Mesenteric fat pad (tissue), 1 donor: ENCODE results near the gene HS6ST1. TPM values are rescaled to one million over a fixed set of nuclear protein-coding genes. Genes with fewer than 3 reads are reported as not detected.

Experiments used
- DNase-seq: peaks from one replicate; pipeline ENCODE4 v3.0.0-alpha.2; 2020; ENCODE audit warnings: low spot score
- long read RNA-seq: library from polyadenylated mRNA; unstranded; transcript quantifications from one replicate; pipeline ENCODE4 v2.0.0, GENCODE V29; 2020
- total RNA-seq: library from RNA; stranded (reverse); fragmentation: NEBNext Ultra II Directional; extraction: Animal tissue kit (Norgen Biotek cat#: 25700); gene quantifications from one replicate; pipeline ENCODE4 v1.2.1, GENCODE V29; 2021
- donor health status: DM: yes; HTN: yes; CAD: no.

HS6ST1 gene
- 38.4 TPM for total RNA-seq
- long read RNA-seq, transcript HS6ST1-201 (2 exons, 3,932 nt): major isoform, 11 of 130 reads
- long read RNA-seq, partial matches to known transcripts: 0 of 130 reads
- long read RNA-seq, other reads (novel, unspliced or antisense): 119 of 130 reads

DNA sequence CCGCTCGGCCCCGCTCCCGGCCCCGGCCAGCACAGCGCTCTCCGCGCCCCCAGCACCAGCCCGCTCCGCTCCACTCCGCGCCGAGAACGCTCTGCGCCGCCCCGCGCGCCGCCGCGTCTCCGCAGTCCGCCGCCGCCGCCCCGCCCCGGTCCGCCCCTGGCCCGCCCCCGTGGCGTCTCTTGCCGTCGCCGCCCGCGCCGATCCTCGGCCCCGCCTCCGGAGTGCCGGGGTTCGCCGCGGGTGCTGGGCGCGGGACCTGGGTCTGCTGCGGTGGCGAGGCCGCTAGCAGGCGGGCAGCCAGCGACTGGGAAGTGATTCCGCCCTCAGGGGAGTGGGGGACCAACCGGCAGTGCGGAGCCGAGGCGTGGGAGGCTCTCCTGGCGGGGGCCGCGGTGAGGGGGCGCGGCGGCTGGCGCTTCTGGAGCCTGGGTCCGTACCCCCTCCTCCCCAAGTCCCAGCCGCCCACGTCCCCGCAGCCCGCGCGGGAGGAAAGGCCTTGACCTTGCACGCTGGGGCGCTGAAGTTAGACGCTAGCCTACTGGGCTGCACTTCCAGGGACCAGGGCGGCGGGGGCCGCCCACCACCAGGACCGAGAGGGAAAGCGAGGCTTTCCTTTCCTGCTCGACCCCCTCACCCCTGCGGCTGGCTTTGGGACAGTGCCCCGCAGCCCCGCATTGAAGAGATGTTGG, at the start of gene HS6ST1:
Gene HS6ST1, minus strand, starts transcription at position 93 of the 689 bp plus-strand sequence. CDS start 305 bp downstream, outside the sequence.
- peak; percentile 96 for DNase-seq

DNA sequence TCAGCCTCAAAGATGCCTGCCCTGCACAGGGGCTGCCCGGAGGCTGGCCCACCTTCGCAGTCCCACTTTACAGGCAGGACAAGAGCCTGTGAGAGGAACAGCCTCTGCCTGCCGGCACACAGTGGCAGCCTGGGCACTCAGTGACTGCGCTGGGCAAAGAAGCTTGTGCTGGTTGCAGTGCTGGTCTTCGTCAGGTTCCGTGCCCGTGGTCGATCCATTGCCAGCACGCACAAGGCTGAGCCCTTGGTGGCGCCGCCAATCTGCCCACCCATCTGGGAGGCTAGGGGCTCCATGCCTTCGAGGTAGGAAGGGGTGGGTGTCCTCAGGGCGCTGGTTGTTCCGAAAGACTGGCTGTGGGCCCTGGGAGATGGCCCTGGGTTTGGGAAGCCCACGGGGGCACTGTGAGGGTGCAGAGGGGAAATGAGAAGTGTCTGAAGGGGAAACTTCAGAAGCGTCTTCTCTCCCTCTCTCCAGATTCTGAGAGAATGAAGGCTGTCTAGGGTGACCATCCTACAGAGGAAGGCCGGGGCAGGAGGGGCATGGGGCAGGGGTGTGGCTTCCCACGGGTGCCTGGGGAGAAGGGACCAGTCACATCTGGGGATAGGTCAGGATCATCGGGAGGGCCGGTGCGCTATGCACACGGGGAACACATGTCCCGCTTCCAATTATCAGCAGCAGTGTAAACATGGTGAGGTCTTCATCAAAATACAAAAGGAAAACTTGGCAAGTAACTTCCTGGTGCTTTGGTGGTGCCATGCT, 49.1 kb upstream of the HS6ST1 start:
- DNase-seq: peak; percentile 88

GRCh38 chr2:128366713-128367511, 48.2 kb upstream of the HS6ST1 start:
- DNase-seq: peak; percentile 81

DNA sequence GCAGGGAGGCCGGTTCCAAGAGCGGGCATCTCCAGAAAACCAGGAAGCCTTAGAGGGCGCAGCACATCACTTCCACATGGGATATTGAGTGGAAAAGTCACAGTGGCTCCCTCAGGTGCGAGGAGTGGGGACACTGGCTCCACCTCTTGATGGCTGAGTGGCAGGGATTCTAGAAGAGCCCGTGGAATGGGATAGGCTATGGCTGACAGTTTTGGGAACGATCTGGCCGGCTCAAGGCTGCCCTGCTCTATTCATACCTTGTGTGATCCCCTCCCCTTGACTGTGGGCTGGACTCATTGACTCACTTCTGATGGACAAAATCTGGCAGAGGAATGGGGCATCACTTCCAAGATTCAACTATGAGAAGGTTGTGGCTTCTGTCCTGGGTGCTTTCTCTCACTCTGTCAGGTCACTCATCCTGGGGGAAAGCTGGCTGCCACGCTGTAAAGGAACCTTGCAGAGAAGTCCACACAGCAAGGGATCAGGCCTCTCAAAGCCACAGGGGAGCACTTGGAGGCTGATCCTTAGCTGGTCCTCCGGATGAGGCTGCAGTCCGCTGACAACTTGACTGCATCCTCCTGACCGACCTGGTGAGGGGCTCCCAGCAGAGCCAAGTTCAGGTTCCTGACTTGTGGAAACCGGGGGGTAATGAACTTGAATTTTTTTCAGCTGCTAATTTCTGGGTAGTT, 46.7 kb upstream of the HS6ST1 start:
- DNase-seq: peak; percentile 67

- peak; percentile 62 for DNase-seq
Measured at GRCh38 chr2:128364441-128364911, 45.8 kb upstream of the HS6ST1 start.

DNA sequence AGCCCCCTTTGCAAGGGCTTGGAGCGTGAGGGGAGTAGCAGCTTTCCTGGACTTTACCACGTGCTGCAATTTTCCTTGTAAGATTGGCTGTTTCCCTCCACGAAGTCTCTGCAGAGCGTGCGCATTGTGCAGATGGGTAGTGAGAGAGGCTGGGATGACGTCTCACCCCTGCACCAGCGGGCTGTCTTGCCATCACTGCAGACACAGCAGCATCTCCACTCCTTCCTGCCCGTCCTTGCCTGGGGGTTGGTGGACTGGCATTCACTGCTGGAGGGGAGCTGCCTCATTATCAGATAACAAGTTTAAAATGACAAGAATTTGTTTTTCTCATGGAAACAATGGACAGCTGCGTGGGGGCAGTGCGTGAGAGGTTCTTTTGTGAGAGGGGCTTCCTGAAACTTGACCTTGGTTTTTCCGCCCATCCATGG, 45.3 kb upstream of the HS6ST1 start:
- DNase-seq: peak; percentile 65

- DNase-seq: peak; percentile 85
Measured at GRCh38 chr2:128362889-128363228, 44.2 kb upstream of the HS6ST1 start.

DNA sequence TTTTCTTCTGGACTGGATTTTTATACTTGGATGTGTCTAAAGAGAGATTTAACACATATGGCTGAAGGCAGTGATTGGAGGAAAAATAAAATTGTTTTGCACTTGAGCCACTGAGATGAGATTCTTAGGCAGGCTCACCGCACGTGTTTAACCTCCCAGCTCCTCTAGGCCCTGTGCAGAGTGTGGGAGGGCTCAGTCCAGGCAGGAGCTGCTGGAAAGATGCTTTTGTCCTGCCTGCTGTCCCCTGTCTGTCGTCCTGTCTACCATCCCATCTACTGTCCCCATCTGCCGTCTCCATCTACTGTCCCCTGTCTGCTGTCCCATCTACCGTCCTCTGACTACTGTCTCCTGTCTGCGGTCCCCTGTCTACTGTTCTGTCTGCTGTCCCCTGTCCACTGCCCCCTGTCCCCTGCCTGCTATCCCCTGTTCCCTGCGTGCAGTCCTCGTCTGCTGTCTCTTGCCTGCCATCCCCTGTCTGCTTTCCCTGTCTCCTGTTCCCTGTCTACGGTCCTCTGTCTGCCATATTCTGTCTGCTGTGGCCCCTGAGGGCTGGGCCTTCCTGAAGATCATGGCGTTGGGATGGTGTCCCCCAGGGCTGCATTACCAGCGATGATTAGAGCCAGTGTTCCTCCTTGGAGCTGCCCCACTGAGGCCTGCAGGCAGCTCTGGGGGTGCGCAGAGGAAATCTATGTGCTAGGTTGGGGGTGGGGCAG, 43.7 kb upstream of the HS6ST1 start:
- peak; percentile 59 for DNase-seq

- peak; percentile 86 for DNase-seq
Measured at GRCh38 chr2:128361376-128362131, 42.9 kb upstream of the HS6ST1 start.

GRCh38 chr2:128360711-128361110, 42.0 kb upstream of the HS6ST1 start:
- DNase-seq: peak; percentile 80

DNA sequence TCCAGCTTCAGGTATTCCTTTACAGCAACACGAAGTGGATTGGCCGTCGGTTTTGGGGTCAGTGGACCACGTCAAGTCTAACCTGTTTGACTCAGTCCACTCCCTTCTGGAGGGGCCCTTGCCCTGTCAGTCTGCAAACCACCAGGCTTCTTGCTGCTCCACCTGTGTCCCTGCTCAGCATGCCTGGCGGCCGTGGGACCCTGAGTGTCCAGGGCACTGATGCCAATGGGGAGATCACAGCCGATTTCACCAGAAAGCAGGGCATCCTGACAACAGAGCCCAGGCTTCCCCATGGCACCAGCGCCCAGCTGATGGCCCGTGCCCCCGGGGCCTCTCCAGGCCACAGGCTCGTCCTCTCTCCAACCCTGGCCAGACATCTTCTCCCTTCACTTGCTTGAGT, 41.2 kb upstream of the HS6ST1 start:
- peak; percentile 78 for DNase-seq

- DNase-seq: peak; percentile 86
Measured at GRCh38 chr2:128358941-128359731, 40.5 kb upstream of the HS6ST1 start.

DNA sequence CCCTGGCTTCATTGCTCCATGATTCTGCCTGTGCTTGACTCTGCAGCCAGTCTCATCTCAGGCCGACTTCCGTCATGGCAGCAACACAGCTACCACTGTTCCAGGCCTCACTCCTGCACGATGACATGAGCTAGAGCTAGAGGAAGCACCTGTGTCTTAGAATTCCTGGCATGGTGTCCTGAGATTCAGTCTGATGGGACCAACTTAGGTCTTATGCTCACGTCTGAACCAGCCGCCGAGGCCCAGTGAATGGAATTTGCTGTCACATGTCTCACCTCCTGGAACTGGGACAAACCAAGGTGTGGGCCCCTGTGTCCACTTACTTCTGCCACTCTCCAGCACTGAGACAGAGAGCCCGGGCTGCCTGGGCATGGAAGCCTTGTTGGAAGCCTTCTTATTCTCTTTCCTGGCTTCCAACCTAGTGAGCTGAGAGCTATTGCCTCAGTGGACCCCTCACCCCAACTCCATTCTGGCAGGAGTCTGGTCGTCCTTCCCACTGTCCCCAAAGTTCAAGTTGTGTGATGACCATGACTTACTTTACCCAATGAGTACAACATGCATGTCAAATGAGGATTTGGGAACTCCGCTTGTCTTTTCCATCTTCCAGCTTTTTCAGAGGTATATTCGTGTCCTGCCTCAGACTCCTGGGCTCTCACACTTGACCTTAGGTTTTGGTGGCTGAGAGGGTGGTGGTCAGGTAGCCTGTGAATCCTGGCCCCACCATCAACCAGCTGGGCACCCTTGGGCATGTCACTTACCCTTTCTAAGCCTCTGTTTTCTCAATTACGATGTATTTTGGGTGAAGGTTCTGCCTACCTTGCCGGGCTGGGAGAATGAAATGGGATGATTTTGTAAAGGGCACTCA, 39.1 kb upstream of the HS6ST1 start:
- DNase-seq: peak; percentile 73

- DNase-seq: no peak
Measured at GRCh38 chr2:128356127-128356526, 37.5 kb upstream of the HS6ST1 start.

DNA sequence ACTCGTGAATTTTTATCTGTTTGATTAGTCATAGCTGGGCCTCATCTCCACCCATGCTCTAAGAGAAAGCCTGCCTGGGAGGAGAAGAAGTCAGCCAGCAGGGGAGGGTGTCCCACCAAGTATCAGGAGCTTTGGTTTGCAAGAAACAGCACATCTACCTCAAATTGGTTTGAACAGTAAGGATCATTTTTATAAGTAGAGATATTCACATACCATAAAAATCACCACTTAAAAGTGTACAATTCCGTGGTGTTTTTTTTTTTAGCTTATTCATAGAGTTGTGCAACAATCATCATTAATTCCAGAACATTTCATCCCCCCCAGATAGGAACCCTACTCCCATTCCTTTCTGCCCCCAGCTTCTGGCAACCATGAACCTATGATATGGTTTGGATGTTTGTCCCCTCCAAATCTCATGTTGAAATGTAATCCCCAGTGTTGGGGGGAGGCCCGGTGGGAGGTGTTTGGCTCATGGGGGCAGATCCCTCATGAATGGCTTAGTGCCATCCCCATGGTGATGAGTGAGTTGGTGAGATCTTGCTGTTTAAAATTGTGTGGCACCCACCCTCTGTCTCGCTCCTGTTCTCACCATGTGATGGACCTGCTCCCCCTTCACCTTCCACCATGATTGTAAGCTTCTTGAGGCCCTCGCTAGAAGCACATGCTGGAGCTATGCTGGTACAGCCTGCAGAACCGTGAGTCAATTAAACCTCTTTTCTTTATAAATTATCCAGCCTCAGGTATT, 36.2 kb upstream of the HS6ST1 start:
- no peak for DNase-seq

DNA sequence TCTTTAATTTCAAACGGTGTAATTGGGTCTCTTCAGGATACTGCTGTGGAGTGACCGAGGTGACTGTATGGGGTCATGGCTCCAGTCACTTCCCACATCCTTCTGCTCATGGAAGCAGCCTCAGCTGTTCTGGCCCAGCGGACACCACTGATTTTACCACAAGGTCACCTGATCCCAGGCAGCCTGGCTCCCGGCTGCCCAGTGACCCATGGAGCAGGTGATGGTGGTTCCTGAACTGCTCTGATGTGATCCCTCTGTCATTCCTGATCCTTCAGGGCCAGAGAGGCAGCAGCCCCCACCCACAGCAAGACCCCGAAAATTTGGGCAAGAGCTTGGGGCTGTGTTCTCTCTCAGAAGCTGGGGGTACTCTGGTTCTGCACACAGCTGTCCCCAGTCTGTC, 35.5 kb upstream of the HS6ST1 start:
- DNase-seq: no peak

GRCh38 chr2:128350736-128351135, 32.1 kb upstream of the HS6ST1 start:
- no peak for DNase-seq
